Bronchial epithelial cell (primary cell): Measurements from ENCODE around the gene TYRO3. TPM values are rescaled to one million over a fixed set of nuclear protein-coding genes. Genes with fewer than 3 reads are reported as not detected.

Source experiments
- DNase-seq: peaks from one replicate; pipeline ENCODE4 v3.0.0-alpha.2; 2010; ENCODE audit warnings: low read depth
- FAIRE-seq: peaks from 2 replicates; lab custom pipeline; 2011; peaks lifted over from hg19 to GRCh38; lab: Jason Lieb, UNC
- H3K27me3 ChIP-seq: 2 replicates; pipeline ENCODE4 v1.5.1; 2011; ENCODE audit warnings: low read length; ENCODE audit not compliant: control insufficient read depth, insufficient read depth
- H3K36me3 ChIP-seq: 2 replicates; pipeline ENCODE4 v1.5.1; 2011; ENCODE audit warnings: low read length; ENCODE audit not compliant: control insufficient read depth, insufficient read depth
- H3K4me3 ChIP-seq: 2 replicates; pipeline ENCODE4 v1.5.1; 2011; ENCODE audit warnings: mild to moderate bottlenecking, low read depth, low read length, control low read depth
- CTCF ChIP-seq: IDR thresholded peaks from 2 replicates; pipeline ENCODE4 v1.5.1; 2011; ENCODE audit warnings: mild to moderate bottlenecking, moderate library complexity, low read length, control low read depth, inconsistent platforms; ENCODE audit not compliant: insufficient read depth, severe bottlenecking
- total RNA-seq: library from RNA; depleted of rRNA; stranded (reverse); fragments of >200 nt; gene quantifications from 2 replicates; pipeline ENCODE4 v1.2.1, GENCODE V29; 2014

TYRO3 gene
- total RNA-seq, 1 donor from 2014 or later, result 3.9 TPM

- no peak for FAIRE-seq
Measured at GRCh38 chr15:41596972-41597371, 38.0 kb downstream of the TYRO3 start.

GRCh38 chr15:41597787-41598186 lies 38.8 kb downstream of the TYRO3 start:
- H3K4me3 ChIP-seq, result no peak overlapping the region
- TF ChIP-seq CTCF, result no peak
- DNase-seq, result no peak
- no peaks in the 10 kb centered on the region for H3K36me3 ChIP-seq
- no peak for FAIRE-seq
- H3K27me3 ChIP-seq, result peaks cover 2% of the 10 kb centered on the region

More at GRCh38 chr15:41596972-41597371, 38.0 kb downstream of the TYRO3 start:
- Histone ChIP-seq H3K4me3 (no peak overlapping the region), H3K27me3 (peaks cover 2% of the 10 kb centered on the region), H3K36me3 (no peaks in the 10 kb centered on the region)
- no peak for DNase-seq
- no peak for TF ChIP-seq CTCF

DNA sequence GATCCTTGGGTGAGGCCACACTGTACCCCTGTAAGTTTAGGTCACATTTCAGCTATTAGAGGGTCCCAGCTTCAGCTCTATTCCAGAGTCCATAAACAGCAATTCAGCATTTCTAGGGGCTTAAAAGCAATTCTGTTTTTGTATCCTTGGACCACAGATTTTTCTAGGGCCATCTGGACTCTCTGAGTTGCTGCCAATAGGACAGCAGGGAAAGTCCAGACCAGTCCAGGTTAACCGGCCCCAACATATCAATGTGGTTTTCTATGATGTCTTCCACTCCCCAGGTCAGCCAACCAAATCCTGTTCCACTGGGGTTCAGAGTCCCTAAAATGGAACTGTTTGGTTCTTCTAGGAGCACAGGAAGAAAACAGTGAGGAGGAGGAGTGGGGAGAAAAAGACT lies 40.0 kb downstream of the TYRO3 start:
- no peaks in the 10 kb centered on the region for H3K36me3 ChIP-seq
- no peak overlapping the region for H3K4me3 ChIP-seq
- peaks cover 2% of the 10 kb centered on the region for H3K27me3 ChIP-seq
- FAIRE-seq, result no peak
- TF ChIP-seq CTCF, result no peak
- DNase-seq, result no peak

DNA sequence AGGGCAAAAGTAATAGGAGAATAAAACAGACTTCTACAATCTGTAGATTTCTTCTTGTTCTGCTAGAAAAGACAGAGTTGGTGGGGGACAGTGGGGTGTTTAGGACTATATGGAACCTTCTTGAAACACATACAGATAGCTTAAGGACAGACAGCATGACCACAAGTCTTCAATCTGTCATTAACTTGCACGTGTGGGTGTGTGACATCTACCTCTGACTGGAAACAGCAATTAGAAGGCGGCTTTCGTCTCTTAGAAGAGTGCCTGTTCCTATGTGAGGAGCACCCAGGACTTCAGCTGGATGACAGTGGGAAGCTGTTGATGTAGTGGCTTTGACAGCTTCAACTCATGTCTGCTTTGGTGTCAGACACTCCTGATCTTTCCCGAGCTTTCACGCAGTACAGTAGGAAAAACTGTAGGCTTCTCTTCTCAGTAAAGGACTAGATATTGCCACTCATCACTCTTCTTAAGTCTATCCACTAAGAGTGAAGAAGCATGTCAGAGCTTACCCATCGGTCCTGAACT lies 44.5 kb downstream of the TYRO3 start:
- Histone ChIP-seq H3K4me3 (no peak overlapping the region), H3K27me3 (peaks cover 2% of the 10 kb centered on the region), H3K36me3 (no peaks in the 10 kb centered on the region)
- TF ChIP-seq CTCF, result no peak
- DNase-seq (no peak), FAIRE-seq (no peak)

- H3K27me3 ChIP-seq, result peaks cover 2% of the 10 kb centered on the region
- DNase-seq, result peak; percentile 63
- H3K4me3 ChIP-seq, result no peak overlapping the region
- H3K36me3 ChIP-seq, result no peaks in the 10 kb centered on the region
- FAIRE-seq, result no peak
- TF ChIP-seq CTCF, result peak; percentile 77
Measured at GRCh38 chr15:41603941-41604911, 45.2 kb downstream of the TYRO3 start.
